ENCODE data around the gene YWHAG.
"Not testable (repeated sequence)": the region's sequence is repeated elsewhere in the genome, so short reads cannot be mapped to it uniquely, and the experiment has no call there.

The YWHAG gene

GRCh38 chr7:76358481-76359110, at the start of gene YWHAG:
YWHAG (minus strand) TSS chr7:76358991; CDS start chr7:76358808, 183 bp downstream.
- peak; percentile 94 for DNase-seq (ENCODE audit: low read depth)

GRCh38 chr7:76408121-76408560, 49.4 kb upstream of the YWHAG start:
- no peak for DNase-seq (ENCODE audit: low read depth)

- no peak for DNase-seq (ENCODE audit: low read depth)
These were observed 48.9 kb upstream of the YWHAG start for GRCh38 chr7:76407718-76408117.

GRCh38 chr7:76405738-76406137, 46.9 kb upstream of the YWHAG start:
- DNase-seq (ENCODE audit: low read depth), result no peak

- DNase-seq (ENCODE audit: low read depth), result no peak
These were observed 45.1 kb upstream of the YWHAG start for GRCh38 chr7:76403780-76404494.

GRCh38 chr7:76403097-76403496, 44.3 kb upstream of the YWHAG start:
- DNase-seq (ENCODE audit: low read depth), result not testable (repeated sequence)

GRCh38 chr7:76400248-76400647, 41.5 kb upstream of the YWHAG start:
- no peak for DNase-seq (ENCODE audit: low read depth)

GRCh38 chr7:76397409-76398183, 38.8 kb upstream of the YWHAG start:
- peak; percentile 75 for DNase-seq (ENCODE audit: low read depth)

- no peak for DNase-seq (ENCODE audit: low read depth)
These were observed 38.1 kb upstream of the YWHAG start for GRCh38 chr7:76396864-76397263.

- DNase-seq (ENCODE audit: low read depth), result no peak
These were observed 37.4 kb upstream of the YWHAG start for GRCh38 chr7:76395965-76396726.

- not testable (repeated sequence) for DNase-seq (ENCODE audit: low read depth)
These were observed 36.8 kb upstream of the YWHAG start for GRCh38 chr7:76395605-76395964.

GRCh38 chr7:76394957-76395356, 36.2 kb upstream of the YWHAG start:
- no peak for DNase-seq (ENCODE audit: low read depth)

GRCh38 chr7:76393116-76394031, 34.6 kb upstream of the YWHAG start:
- peak; percentile 85 for DNase-seq (ENCODE audit: low read depth)

- DNase-seq (ENCODE audit: low read depth), result no peak
These were observed 33.8 kb upstream of the YWHAG start for GRCh38 chr7:76392531-76393115.

- DNase-seq (ENCODE audit: low read depth), result no peak
These were observed 31.3 kb upstream of the YWHAG start for GRCh38 chr7:76390092-76390491.

GRCh38 chr7:76387789-76388188, 29.0 kb upstream of the YWHAG start:
- not testable (repeated sequence) for DNase-seq (ENCODE audit: low read depth)

GRCh38 chr7:76386691-76387260, 28.0 kb upstream of the YWHAG start:
- no peak for DNase-seq (ENCODE audit: low read depth)

GRCh38 chr7:76383089-76383944, 24.5 kb upstream of the YWHAG start:
- no peak for DNase-seq (ENCODE audit: low read depth)

- no peak for DNase-seq (ENCODE audit: low read depth)
These were observed 23.0 kb upstream of the YWHAG start for GRCh38 chr7:76381814-76382213.

- DNase-seq (ENCODE audit: low read depth), result no peak
These were observed 21.8 kb upstream of the YWHAG start for GRCh38 chr7:76380623-76380966.

Data from stimulated activated CD8-positive, alpha-beta memory T cell treated with anti-CD3 and anti-CD28 coated beads, Interleukin-15, amount 100 ng/mL, for 24 hours (primary cell).